Esophagus muscularis mucosa (tissue), 4 donors: ENCODE measurements around the gene KDM5D. TPM values are rescaled to one million over a fixed set of nuclear protein-coding genes. Genes with fewer than 3 reads are reported as not detected.

ENCODE experiments used
- DNase-seq: peaks from one replicate; pipeline ENCODE4 v3.0.0-alpha.2; 2017; ENCODE audit errors: extremely low spot score
- H3K27ac ChIP-seq, 4 donors: fragments of 200-600 bp; sonication (generic); replicated peaks in 1 of 4; 1 replicate in 3 of 4; 2 replicates in 1 of 4; pipeline ENCODE4 v1.5.1; 2016 to 2019; ENCODE audit warnings: mild to moderate bottlenecking in 1 of 4
- H3K27me3 ChIP-seq, 4 donors: fragments of 200-600 bp; sonication (generic); one replicate each; pipeline versions ENCODE4 v1.5.1 to v1.6.0; 2016 to 2019
- H3K36me3 ChIP-seq, 4 donors: fragments of 200-600 bp; sonication (generic); one replicate each; pipeline ENCODE4 v1.5.1; 2016 to 2019
- H3K4me1 ChIP-seq, 4 donors: fragments of 200-600 bp; sonication (generic); one replicate each; pipeline ENCODE4 v1.5.1; 2016 to 2019
- H3K4me3 ChIP-seq, 4 donors: fragments of 200-600 bp; sonication (generic); 1 replicate in 2 of 4; 2 replicates in 2 of 4; pipeline ENCODE4 v1.5.1; 2016 to 2019; ENCODE audit warnings: mild to moderate bottlenecking in 4 of 4, moderate library complexity in 1 of 4
- H3K9me3 ChIP-seq, 4 donors: fragments of 200-600 bp; sonication (generic); 1 replicate in 3 of 4; 2 replicates in 1 of 4; pipeline ENCODE4 v1.5.1; 2016 to 2019
- CTCF ChIP-seq, 3 experiments: fragments of 200-600 bp in 2 of 3; fragments of 450-650 bp in 1 of 3; sonication (generic) in 2 of 3; IDR thresholded peaks; one replicate each; pipeline ENCODE4 v1.5.1; 2017 to 2019; ENCODE audit warnings: antibody characterized with exemption in 3 of 3, mild to moderate bottlenecking in 2 of 3, moderate library complexity in 1 of 3
- EP300 ChIP-seq: sonication (generic); formaldehyde crosslinking; IDR thresholded peaks from one replicate; pipeline ENCODE4 v1.6.1; 2017; ENCODE audit warnings: antibody characterized with exemption
- POLR2A ChIP-seq: fragments of 450-650 bp; IDR thresholded peaks from one replicate; pipeline ENCODE4 v1.6.1; 2017; ENCODE audit warnings: antibody characterized with exemption, moderate library complexity, mild to moderate bottlenecking, low read depth
- POLR2AphosphoS5 ChIP-seq, 2 donors: sonication (generic); formaldehyde crosslinking; IDR thresholded peaks; one replicate each; pipeline ENCODE4 v1.6.1; 2017; ENCODE audit warnings: antibody characterized with exemption in 2 of 2
- WGBS: methylation state at CpG from one replicate; pipeline ENCODE4 v1.1.5; 2018; 5-methylcytosine and 5-hydroxymethylcytosine counted together
- intact Hi-C: fragments of 100-400 bp; cut with DNase I; formaldehyde crosslinking; loops from one replicate; pipeline ENCODE4 v1.15.1; 2023
- total RNA-seq, 4 donors: library from RNA; depleted of rRNA; stranded (reverse); fragments of >200 nt; gene quantifications; one replicate each; pipeline versions ENCODE4 v1.1.0 to v1.2.1, GENCODE V29; 2016

Gene KDM5D
- total RNA-seq, 4 donors from 2014 or later = 0.13 to 57.7 (median 23.5) TPM

- no peak overlapping the region for H3K27ac ChIP-seq
- no peaks in the 10 kb centered on the region for H3K9me3 ChIP-seq
- intact Hi-C loops = no loop called here
- no peak for DNase-seq
- no peaks in the 10 kb centered on the region for H3K27me3 ChIP-seq
- H3K4me1 ChIP-seq = no peaks in the 10 kb centered on the region
- TF ChIP-seq POLR2AphosphoS5 (IDR thresholded peaks at IDR 0.05) (no peak), EP300 (no peak), POLR2A (no peak), CTCF (IDR thresholded peaks at IDR 0.05) (no peak)
- peaks cover 0 to 38% (median 1%) of the 10 kb centered on the region in 4 donors for H3K36me3 ChIP-seq
- no peak overlapping the region for H3K4me3 ChIP-seq
Measured at GRCh38 chrY:19698495-19698894, 46.0 kb downstream of the KDM5D start.

GRCh38 chrY:19680821-19681220 lies 63.7 kb downstream of the KDM5D start:
- intact Hi-C loops = no loop called here
- Histone ChIP-seq H3K9me3 (peaks cover 0 to 7% (median 0%) of the 10 kb centered on the region in 4 donors), H3K36me3 (no peaks in the 10 kb centered on the region), H3K4me3 (no peak overlapping the region), H3K4me1 (no peaks in the 10 kb centered on the region), H3K27me3 (no peaks in the 10 kb centered on the region), H3K27ac (no peak overlapping the region)
- TF ChIP-seq EP300 (no peak), POLR2AphosphoS5 (IDR thresholded peaks at IDR 0.05) (no peak), POLR2A (no peak), CTCF (IDR thresholded peaks at IDR 0.05) (no peak)
- no peak for DNase-seq
- no CpG with 5 or more reads among the region's 1 CpG for WGBS
